HG03196 (cell line): Measurements from ENCODE around the gene LCOR.
"Not testable (repeated sequence)": the region's sequence is repeated elsewhere in the genome, so short reads cannot be mapped to it uniquely, and the experiment has no call there.

Experiments used
- ATAC-seq: cut with Tn5 transposase; IDR thresholded peaks from one replicate; pipeline ENCODE4 v1.9.1; 2021; ENCODE audit not compliant: unreplicated experiment

Gene LCOR

DNA sequence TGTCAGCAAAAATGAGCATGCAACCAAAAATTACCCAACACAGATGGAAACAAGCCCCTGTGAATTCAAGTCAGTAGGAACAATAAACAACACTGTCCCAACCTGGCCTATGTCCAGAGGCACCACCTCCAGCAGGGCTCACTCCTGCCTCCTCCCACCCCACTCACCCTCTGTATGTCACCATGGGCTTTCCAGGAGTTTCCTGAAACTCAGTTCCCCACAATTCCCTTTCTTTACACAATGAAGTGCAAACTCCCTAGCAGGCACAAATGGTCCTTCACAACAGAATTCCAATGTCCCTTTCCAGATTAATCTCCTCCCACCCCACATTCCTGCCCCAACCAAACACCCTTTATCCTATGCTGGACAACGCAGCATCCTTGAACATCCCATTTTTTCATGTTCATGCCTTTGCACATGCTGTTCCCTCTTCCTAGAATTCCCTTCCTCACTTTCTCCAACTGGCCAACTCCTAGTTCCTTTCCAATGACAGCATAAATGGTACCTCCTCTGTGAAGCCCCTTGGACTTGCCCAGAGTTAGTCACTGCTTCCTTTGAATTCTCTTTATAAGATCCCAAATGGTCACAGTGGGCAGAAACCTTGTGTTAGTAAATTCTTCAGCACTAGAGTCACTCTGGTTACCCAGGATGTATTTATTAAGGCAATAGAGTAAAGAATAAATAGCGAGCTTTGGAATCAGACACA lies 196.2 kb downstream of the LCOR start:
- ATAC-seq = no peak

DNA sequence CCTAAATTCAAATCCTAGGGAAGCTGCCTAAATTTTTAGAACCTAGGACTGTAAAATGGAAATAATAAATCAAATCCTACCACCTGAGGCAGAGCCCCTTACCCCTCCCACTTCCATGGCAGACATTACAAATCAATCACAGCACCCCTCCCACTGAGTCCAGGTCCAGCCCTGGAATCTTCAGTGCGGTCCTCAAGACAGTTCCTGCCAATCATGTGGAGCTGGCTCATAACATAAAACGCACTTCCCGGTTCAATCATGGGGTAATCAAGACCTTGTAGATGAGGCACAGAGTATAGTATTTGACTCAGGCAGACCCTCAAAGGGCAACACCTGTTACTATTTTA lies 196.7 kb downstream of the LCOR start:
- ATAC-seq = no peak

- no peak for ATAC-seq
Observed at GRCh38 chr10:97029271-97029670, 197.2 kb downstream of the LCOR start.

GRCh38 chr10:97030894-97031293 lies 198.8 kb downstream of the LCOR start:
- ATAC-seq = no peak

- no peak for ATAC-seq
Observed at GRCh38 chr10:97031459-97031858, 199.4 kb downstream of the LCOR start.

- no peak for ATAC-seq
Observed at GRCh38 chr10:97032624-97033023, 200.5 kb downstream of the LCOR start.

DNA sequence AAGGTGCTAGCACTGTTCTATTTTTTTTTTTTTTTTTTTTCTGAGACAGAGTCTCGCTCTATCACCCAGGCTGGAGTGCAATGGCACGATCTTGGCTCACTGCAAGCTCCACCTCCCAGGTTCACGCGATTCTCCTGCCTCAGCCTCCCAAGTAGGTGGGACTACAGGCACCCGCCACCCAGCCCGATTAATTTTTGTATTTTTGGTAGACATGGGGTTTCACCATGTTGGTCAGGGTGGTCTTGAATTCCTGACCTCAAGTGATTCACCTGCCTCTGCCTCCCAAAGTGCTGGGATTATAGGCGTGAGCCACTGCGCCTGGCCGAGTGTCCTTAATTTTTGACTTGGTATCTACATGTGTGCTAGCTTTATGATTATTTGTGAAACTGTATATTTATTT lies 201.7 kb downstream of the LCOR start:
- ATAC-seq = not testable (repeated sequence)

DNA sequence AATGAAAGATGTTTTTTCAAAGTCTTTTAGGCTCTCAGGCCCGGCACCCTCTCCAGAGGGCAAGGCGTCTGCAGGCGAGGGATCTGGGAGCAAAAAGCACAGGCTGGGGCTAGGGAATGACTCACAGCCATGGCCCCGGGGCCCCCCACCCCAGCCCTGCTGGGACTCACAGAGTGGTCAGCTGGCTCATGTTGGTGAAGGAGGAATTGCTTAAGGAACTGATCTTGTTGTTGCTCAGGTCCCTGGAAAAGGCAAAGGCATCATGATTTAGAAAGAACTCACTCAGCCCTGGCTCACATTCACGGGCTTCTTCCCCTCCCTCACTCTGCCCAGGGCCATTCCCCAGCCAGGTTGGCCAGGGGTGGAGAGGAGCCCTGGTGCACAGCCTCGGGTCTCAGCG lies 202.2 kb downstream of the LCOR start:
- ATAC-seq = no peak

DNA sequence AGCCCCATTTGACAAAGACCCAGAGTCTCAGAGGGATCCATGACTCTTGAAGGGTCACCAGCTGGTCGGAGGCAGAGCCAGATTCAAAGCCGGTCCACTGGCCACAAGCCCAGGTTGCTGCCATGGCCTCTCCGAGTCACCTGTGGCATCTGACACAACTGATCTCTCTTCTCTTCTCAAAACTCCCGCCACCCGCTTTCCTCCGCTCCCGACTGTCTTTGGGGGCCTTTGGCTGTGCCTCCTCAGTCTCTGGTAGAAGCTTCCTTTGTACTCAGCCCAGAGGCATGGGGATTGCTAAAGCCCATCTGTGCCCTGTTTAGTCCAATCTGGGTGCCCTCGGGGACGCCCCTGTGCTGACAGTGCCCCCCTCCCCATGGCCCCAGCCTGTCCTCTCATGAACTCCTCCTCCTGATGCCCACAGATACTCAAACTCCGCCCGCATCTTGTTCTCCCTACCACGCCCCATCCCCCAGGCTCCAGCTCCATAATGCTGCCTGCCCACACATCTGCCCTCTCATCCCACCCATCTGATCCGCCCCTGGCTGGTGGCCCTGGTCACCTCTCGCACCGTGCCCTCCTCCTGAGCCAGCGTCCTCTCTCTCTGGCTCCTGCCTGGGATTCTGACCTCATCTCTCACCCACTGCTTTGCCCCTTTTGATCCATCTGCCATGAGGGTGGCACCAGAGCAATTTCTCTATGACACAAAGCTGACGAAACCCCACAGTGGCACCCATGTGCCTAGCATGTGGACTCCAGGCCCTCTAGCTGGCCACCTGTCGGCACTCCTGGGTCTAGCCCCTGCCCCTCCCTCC lies 203.1 kb downstream of the LCOR start:
- no peak for ATAC-seq

DNA sequence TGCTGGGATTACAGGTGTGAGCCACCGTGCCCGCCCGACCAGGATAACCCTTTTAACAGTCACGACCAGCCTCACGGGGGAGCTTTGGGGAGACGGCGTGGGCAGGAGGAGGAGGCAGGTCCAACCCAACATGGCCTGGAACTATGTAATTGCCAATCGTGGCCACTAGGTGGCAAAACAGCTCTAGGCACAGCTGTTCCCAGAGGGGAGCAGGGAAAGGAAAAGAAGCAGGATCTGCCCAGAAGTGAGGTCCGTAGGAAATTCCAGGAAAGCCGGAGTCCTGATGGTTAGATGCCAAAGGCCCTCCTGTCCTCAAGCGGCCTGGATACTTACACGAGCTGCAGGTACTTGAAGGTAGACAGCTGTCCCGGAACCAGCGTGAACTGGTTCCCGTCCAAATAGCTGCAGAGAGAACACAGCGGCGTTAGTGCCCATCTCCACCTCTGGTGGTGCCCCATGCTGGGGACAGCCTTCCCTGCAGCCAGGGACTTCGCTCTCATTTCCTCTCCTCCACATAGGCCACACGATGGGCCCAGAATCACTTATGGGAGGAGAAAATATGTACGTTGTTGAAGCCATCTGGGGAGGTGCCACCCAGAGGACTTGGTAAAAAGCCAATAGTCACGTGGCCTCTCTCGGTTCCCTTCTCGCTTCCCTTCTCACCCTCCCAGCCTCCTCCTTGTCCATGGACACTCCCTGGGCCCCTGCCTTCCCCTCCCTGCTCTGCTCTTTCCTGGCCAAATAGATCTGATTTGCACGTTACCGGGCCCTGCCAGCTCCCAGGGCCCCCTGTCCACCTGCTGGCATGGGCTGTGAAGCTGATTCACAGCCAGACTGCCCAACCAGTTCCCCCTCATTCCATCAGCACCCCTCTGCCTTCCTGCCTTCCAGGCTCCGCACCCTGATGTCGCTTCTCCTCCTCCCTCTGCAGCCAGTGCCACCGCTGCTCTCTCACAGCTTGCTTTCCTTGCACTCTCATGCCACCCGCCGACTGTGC lies 205.6 kb downstream of the LCOR start:
- ATAC-seq = no peak

- ATAC-seq = no peak
Observed at GRCh38 chr10:97038688-97039087, 206.6 kb downstream of the LCOR start.

- no peak for ATAC-seq
Observed at GRCh38 chr10:97039538-97040247, 207.6 kb downstream of the LCOR start.

GRCh38 chr10:97040248-97040584 lies 208.1 kb downstream of the LCOR start:
- ATAC-seq = no peak

- no peak for ATAC-seq
Observed at GRCh38 chr10:97040706-97041105, 208.6 kb downstream of the LCOR start.

- no peak for ATAC-seq
Observed at GRCh38 chr10:97042081-97042480, 210.0 kb downstream of the LCOR start.

DNA sequence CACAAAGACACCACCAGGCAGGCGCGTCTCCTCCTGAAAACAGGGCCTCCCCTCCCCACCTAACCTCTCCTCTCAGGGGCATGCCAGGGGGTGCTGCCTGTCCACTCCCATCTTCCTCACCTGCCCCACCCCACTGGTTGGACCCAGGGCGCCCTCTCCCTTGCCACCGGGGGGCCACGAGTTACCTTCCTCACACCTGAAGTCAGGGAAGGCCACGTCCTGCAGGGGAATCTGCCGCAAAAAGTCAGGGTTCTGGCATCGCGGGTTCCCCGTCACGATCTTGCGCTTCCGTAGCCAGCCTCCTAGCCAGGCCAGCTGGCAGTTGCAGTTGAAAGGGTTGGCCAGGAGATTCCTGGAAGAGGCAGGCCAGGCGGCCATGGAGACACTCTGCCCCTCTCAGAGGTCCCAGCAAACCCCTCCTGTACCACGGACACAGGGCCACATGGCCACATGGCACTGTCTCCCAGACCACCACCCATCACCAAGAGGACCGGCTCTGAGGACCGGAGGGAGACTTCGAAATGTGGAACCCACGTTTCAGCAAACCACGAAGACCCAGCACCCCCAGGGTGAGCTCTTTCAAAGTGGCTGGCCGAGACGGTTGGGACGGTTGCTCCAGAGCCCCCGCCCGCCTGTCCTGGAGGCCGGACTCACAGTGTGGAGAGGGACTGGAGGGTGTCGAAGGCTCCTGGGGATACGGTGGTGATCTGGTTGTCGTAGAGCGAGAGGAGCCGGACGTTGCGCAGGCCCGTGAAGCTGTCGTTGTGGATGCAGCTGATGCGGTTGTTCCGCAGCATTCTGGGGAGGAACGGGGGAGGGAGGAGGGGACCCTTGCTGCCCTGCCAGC lies 210.8 kb downstream of the LCOR start:
- ATAC-seq = no peak

DNA sequence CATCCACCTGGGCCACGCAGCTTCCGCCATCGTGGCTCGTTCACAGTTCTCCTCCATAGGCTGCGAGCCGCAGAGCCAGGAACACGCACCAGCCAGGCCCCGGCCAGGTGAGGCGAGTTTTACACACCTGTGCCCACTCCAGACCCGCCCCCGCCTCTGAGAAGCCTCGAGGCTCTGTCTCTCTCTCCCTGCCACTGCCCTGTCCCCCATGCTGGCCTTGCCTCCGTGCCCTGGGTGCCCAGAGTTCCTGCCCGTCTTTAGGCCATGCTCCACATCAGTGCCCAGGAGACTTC lies 211.4 kb downstream of the LCOR start:
- ATAC-seq = no peak
